Body of pancreas (tissue), 4 donors: ENCODE results near the gene IDUA. TPM values are rescaled to one million over a fixed set of nuclear protein-coding genes. Genes with fewer than 3 reads are reported as not detected.

Experiments used
- ATAC-seq: fragments of 150-250 bp; one replicate; pipeline ENCODE4 v1.9.1; 2016
- DNase-seq, 4 donors: peaks; one replicate each; pipeline ENCODE4 v3.0.0-alpha.2; 2019
- H3K27ac ChIP-seq, 4 donors: fragments of 200-600 bp; sonication (generic); 1 replicate in 3 of 4; 2 replicates in 1 of 4; pipeline versions ENCODE4 v1.5.1 to v1.6.1; 2016 to 2019; ENCODE audit warnings: mild to moderate bottlenecking in 1 of 4, mixed read lengths in 1 of 4, moderate library complexity in 1 of 4
- H3K27me3 ChIP-seq, 2 donors: fragments of 200-600 bp; sonication (generic); one replicate each; pipeline ENCODE4 v1.6.0; 2016; ENCODE audit warnings: mild to moderate bottlenecking in 1 of 2
- H3K36me3 ChIP-seq, 2 donors: fragments of 200-600 bp; sonication (generic); replicated peaks in 1 of 2; 2 replicates each; pipeline ENCODE4 v1.5.1; 2016; ENCODE audit warnings: low read depth in 2 of 2; ENCODE audit not compliant: insufficient read depth in 1 of 2
- H3K4me1 ChIP-seq: fragments of 200-600 bp; sonication (generic); one replicate; pipeline ENCODE4 v1.6.0; 2016
- H3K4me3 ChIP-seq, 2 donors: fragments of 200-600 bp; sonication (generic); 1 replicate in 1 of 2; 2 replicates in 1 of 2; pipeline ENCODE4 v1.5.1; 2016 to 2019
- H3K9me3 ChIP-seq, 3 donors: fragments of 200-600 bp; sonication (generic); 1 replicate in 2 of 3; 2 replicates in 1 of 3; pipeline ENCODE4 v1.5.1; 2016
- POLR2A ChIP-seq, 3 donors: fragments of 450-650 bp; IDR thresholded peaks; one replicate each; pipeline ENCODE4 v1.6.1; 2016; ENCODE audit warnings: antibody characterized with exemption in 3 of 3, mild to moderate bottlenecking in 2 of 3
- WGBS, 2 donors: methylation state at CpG; one replicate each; pipeline ENCODE4 v1.1.5; 2017; 5-methylcytosine and 5-hydroxymethylcytosine counted together
- intact Hi-C: fragments of 100-400 bp; cut with DNase I; formaldehyde crosslinking; loops from one replicate; pipeline ENCODE4 v1.15.1; 2023
- total RNA-seq, 2 donors: library from RNA; depleted of rRNA; stranded (reverse); fragments of >200 nt; gene quantifications; one replicate each; pipeline ENCODE4 v1.1.0, GENCODE V29; 2016
- TF ChIP-seq, protein P1 (sequence below), 7 experiments: fragments of 450-650 bp in 4 of 7; fragments of 200-600 bp in 3 of 7; sonication (generic) in 3 of 7; IDR thresholded peaks; one replicate each; pipeline ENCODE4 v1.5.1; 2016 to 2019; ENCODE audit warnings: antibody characterized with exemption in 7 of 7

The IDUA gene
- total RNA-seq, 2 donors from 2014 or later, result 30.0 to 37.6 TPM

DNA sequence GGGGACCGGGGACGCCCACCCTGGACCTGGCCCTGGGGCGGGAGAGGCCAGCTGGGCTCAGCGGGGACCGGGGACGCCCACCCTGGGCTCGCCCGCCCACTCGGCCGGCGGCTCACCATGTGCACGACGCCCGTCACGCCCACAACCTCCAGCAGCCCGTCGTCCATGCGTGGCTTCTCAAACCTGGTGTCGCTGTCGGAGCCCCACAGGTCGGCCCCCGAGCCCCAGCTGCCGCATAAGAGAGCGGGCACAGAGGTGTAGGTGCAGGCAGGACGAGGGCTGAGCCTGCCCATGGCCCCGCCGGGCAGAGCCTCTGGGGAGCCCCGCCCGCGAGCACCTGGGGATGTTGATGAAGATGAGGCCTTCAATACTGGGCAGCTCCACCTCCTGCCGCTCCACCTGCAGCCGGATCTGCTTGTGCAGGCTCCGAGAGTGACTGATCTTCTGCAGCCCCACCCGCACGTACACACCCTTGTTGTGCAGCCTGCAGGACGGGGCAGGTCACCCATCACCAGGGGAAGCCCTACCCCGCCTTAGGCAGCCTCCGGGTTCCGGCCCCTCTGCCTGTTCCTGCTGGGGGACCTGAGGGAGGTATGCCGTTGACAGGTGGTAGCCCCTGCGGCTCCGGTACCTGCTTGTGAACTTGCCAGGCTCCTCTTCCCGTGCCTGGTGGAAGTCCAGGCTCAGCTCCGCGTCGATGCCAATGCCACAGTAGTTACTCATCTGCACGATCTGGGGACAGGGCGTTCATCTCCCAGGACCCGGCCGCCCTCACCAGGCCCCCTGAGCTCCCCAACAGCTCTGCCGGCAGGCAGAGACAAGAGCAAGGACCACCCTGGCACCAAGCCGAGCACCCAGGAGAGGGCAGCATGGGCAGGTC is 25.3 kb upstream of the IDUA start:
- no peak overlapping the region for H3K4me3 ChIP-seq
- 90 to 94% methylated on average over 2 to 49 of the region's 52 CpGs for WGBS, 2 donors
- H3K36me3 ChIP-seq, result no peaks in the 10 kb centered on the region
- H3K9me3 ChIP-seq, result no peaks in the 10 kb centered on the region
- H3K27ac ChIP-seq, result no peak overlapping the region
- no peaks in the 10 kb centered on the region for H3K4me1 ChIP-seq
- no peak for DNase-seq
- ATAC-seq, result no peak
- intact Hi-C loops, result no loop called here
- TF ChIP-seq POLR2A (IDR thresholded peaks at IDR 0.05), result no peak
- TF ChIP-seq, protein P1, sequence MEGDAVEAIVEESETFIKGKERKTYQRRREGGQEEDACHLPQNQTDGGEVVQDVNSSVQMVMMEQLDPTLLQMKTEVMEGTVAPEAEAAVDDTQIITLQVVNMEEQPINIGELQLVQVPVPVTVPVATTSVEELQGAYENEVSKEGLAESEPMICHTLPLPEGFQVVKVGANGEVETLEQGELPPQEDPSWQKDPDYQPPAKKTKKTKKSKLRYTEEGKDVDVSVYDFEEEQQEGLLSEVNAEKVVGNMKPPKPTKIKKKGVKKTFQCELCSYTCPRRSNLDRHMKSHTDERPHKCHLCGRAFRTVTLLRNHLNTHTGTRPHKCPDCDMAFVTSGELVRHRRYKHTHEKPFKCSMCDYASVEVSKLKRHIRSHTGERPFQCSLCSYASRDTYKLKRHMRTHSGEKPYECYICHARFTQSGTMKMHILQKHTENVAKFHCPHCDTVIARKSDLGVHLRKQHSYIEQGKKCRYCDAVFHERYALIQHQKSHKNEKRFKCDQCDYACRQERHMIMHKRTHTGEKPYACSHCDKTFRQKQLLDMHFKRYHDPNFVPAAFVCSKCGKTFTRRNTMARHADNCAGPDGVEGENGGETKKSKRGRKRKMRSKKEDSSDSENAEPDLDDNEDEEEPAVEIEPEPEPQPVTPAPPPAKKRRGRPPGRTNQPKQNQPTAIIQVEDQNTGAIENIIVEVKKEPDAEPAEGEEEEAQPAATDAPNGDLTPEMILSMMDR (IDR thresholded peaks at IDR 0.05), result no peak
- H3K27me3 ChIP-seq, result no peaks in the 10 kb centered on the region

DNA sequence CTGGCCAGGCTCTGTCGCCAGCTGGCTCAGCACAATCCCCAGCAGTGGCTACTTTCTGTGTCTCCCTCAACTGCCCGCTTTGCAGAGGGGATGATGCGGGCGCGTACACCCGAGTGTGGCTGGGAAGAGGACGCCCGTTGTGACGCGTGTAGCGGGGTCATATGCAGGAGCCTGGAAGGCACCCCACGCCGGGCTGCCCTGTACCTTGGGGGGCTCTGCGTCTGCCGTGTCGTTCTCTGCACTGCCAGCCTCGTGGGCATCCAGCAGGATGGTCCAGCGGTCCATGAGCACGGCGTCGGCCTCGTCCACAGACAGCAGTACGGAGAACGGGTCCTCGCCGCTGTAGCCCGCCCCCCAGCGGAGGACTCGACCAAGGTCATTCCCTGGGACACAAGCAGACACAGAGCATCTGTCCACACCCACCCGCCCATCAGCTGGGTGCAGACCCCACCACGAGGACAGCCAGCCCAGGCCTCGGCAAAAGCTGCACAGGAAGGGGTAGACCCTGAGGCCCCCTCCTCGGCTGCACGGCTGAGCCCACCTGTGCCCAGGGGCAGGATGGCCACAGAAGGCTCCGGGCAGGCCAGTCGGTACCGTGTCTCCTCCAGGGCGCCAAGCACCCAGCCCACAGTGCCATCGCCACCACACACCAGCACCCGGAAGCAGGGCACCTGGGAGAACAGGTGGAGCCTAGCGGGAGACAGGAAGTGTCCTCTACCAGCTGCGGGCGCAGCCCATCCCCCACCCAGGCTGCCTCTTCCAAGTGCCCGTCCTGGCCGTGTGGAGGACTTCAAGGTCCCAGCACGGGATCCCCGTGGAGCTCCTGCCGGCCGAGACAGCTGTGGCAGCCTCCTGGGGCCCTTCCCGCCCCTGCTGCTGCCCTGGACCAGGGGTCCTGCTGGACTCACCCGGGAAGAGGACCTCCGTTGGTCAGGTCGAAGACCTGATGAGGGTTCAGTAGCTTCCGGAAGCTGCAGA is 24.3 kb upstream of the IDUA start:
- no peak for DNase-seq
- H3K27ac ChIP-seq, result no peak overlapping the region
- TF ChIP-seq, protein P1 (IDR thresholded peaks at IDR 0.05), result no peak
- TF ChIP-seq POLR2A (IDR thresholded peaks at IDR 0.05), result no peak
- no peaks in the 10 kb centered on the region for H3K9me3 ChIP-seq
- WGBS, 2 donors, result 88% methylated on average over 7 to 46 of the region's 54 CpGs
- H3K36me3 ChIP-seq, result no peaks in the 10 kb centered on the region
- no peak for ATAC-seq
- no peaks in the 10 kb centered on the region for H3K27me3 ChIP-seq
- intact Hi-C loops, result no loop called here
- no peak overlapping the region for H3K4me3 ChIP-seq
- H3K4me1 ChIP-seq, result no peaks in the 10 kb centered on the region

DNA sequence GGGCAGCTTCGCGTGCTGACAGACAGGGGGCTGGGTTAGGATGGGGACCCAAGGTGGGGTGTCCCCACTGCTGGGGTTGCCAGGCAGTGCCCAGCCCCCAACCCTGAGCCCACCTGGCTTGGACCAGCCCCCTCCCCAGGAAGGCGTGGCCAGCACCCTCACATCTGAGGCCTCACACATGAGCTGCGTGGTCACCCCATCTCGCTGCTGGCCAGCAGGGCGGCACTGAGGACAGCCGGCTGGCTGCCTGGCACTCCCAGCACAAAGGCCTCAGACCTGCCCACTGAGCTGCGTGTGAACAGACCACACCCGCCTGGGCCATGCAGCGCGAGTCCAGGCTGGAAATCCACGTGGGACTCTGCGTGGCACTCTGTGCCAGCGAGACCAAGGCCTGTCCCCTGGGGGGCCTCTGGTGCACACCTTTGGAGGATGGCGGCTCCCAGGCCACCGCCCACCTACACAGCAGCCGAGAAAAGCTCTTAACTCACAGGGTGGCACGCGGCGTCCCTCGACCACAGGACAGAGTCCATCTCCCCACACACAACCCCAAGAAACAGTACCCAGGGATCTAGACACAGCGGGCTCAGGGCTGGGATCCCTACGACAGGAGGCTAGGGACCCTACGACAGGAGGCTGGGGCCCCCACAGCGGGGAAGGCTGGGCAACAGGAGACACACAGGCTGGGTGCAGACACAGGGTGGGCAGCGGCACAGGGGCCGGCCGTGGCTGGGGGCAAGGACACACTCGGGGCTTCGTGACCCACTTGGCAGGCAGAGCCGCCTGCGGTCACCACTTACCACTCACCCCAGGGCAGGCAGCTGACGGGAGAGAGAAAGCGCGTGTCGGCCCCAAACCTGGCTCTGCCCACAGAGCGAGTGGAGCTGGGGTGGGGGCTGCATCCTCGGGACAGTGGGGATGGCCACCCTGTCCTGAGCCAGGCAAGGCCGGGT is 23.3 kb upstream of the IDUA start:
- no peak for ATAC-seq
- Histone ChIP-seq H3K27me3 (no peaks in the 10 kb centered on the region), H3K27ac (no peak overlapping the region), H3K36me3 (no peaks in the 10 kb centered on the region), H3K4me3 (no peak overlapping the region), H3K9me3 (no peaks in the 10 kb centered on the region), H3K4me1 (peaks cover 3% of the 10 kb centered on the region)
- intact Hi-C loops, result no loop called here
- WGBS, 2 donors, result 89 to 93% methylated on average over 23 to 35 of the region's 39 CpGs
- TF ChIP-seq, protein P1 (IDR thresholded peaks at IDR 0.05), result no peak
- TF ChIP-seq POLR2A (IDR thresholded peaks at IDR 0.05), result no peak
- DNase-seq, result no peak

DNA sequence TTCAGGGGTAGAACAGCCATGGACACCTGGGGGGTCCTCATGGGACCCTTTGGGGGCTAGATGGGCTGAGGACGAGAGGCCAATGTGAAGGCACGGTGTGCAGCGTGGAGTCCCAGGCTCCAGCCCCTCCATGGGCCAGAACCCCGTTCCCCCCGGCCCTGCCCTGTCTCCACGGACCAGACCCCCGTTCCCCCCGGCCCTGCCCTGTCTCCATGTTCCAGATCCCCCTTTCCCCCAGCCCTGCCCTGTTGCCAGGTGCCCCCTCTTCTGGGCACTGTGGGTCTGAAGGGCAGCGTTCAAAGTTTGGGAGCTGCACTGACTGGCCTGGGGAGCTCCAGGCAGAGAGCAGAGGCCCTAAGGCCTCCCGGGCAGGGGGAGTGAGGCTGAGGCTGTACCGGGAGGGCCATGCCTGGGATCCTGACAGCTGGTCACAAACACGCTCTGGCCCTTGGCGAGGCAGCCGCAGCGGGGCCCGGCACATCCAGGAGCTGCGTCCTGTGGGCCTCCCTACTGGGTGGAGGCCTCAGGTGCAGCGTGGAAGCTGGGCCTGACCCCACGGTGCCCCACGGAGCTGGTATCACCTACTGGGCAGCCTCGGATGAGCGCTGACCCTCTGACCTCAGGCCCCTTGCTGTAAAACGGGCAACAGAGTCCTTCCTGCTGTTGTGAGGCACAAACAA is 22.4 kb upstream of the IDUA start:
- Histone ChIP-seq H3K4me1 (peaks cover 10% of the 10 kb centered on the region), H3K36me3 (no peaks in the 10 kb centered on the region), H3K9me3 (no peaks in the 10 kb centered on the region), H3K27me3 (no peaks in the 10 kb centered on the region), H3K27ac (no peak overlapping the region), H3K4me3 (no peak overlapping the region)
- intact Hi-C loops, result no loop called here
- WGBS, 2 donors, result 80 to 91% methylated on average over 1 to 23 of the region's 23 CpGs
- TF ChIP-seq, protein P1 (IDR thresholded peaks at IDR 0.05), result no peak
- TF ChIP-seq POLR2A (IDR thresholded peaks at IDR 0.05), result no peak
- ATAC-seq (no peak), DNase-seq (no peak)
